HepG2 (cell line): ENCODE measurements around the gene EFHD2. TPM values are rescaled to one million over a fixed set of nuclear protein-coding genes. Genes with fewer than 3 reads are reported as not detected.
"Not testable (repeated sequence)": the region's sequence is repeated elsewhere in the genome, so short reads cannot be mapped to it uniquely, and the experiment has no call there.

Experiments
- ATAC-seq: fragments of 200-7000 bp; cut with Tn5 transposase; 3 replicates; pipeline ENCODE4 v1.9.1; 2020; ENCODE audit warnings: mild to moderate bottlenecking, moderate library complexity
- BruUV-seq: library from RNA; stranded (reverse); fragments of 400-500 nt; replicated peaks from 2 replicates; lab custom pipeline; 2021; lab: Mats Ljungman, UMichigan
- CTCF ChIA-PET: fragments of 300-600 bp; formaldehyde crosslinking; extraction: SDS; loops from one replicate; lab custom pipeline; 2021; ENCODE audit warnings: low total read pairs, inconsistent platforms, low intra/inter-chr PET ratio; lab: Yijun Ruan, JAX
- POLR2A ChIA-PET: fragments of 350-600 bp; sonication (Branson Sonifier 250); formaldehyde crosslinking; loops from one replicate; lab custom pipeline; 2020; ENCODE audit warnings: antibody characterized with exemption, inconsistent platforms; lab: Yijun Ruan, JAX
- DNase-seq: peaks from one replicate; pipeline ENCODE4 v3.0.0-alpha.2; 2015; ENCODE audit warnings: low spot score
- FAIRE-seq: peaks from 3 replicates; lab custom pipeline; 2011; peaks lifted over from hg19 to GRCh38; lab: Jason Lieb, UNC
- H2AFZ ChIP-seq: one replicate; pipeline ENCODE4 v1.6.1; 2011; ENCODE audit warnings: low read length, inconsistent platforms
- H3K27ac ChIP-seq: fragments of 300-600 bp; 3 replicates; pipeline ENCODE4 v1.8.0; 2011; ENCODE audit warnings: mixed run types, mild to moderate bottlenecking, mixed read lengths, low read length, inconsistent platforms; ENCODE audit not compliant: insufficient read depth; ENCODE audit errors: extremely low read length
- H3K27me3 ChIP-seq, 2 experiments: fragments of 200-600 bp in 1 of 2; 2 replicates in 1 of 2; 3 replicates in 1 of 2; pipeline versions ENCODE4 v1.6.0 to v1.8.0; 2011; ENCODE audit warnings: low read length in 2 of 2, mild to moderate bottlenecking in 2 of 2, moderate library complexity in 2 of 2, inconsistent platforms in 1 of 2; ENCODE audit not compliant: insufficient read depth in 2 of 2, control insufficient read depth in 1 of 2
- H3K36me3 ChIP-seq, 2 experiments: fragments of 200-600 bp in 1 of 2; replicated peaks in 1 of 2; 2 replicates in 1 of 2; 3 replicates in 1 of 2; pipeline versions ENCODE4 v1.5.1 to v1.8.0; 2011; ENCODE audit warnings: low read length in 2 of 2, inconsistent platforms in 1 of 2; ENCODE audit not compliant: insufficient read depth in 2 of 2, control insufficient read depth in 1 of 2
- H3K4me1 ChIP-seq: 2 replicates; pipeline ENCODE4 v1.5.1; 2012; ENCODE audit warnings: low read length, inconsistent platforms; ENCODE audit not compliant: insufficient read depth
- H3K4me2 ChIP-seq: 2 replicates; pipeline ENCODE4 v1.6.0; 2011; ENCODE audit warnings: low read depth, low read length, inconsistent platforms
- H3K4me3 ChIP-seq, 3 experiments: fragments of 200-600 bp in 1 of 3; sonication (generic), shearing (Covaris generic) in 1 of 3; replicated peaks in 1 of 3; 2 replicates each; pipeline ENCODE4 v1.5.1; 2011 to 2016; ENCODE audit warnings: low read length in 3 of 3, inconsistent platforms in 2 of 3, low read depth in 2 of 3, mild to moderate bottlenecking in 2 of 3, control low read depth in 1 of 3, mixed read lengths in 1 of 3; ENCODE audit not compliant: insufficient read depth in 1 of 3
- H3K79me2 ChIP-seq: one replicate; pipeline ENCODE4 v1.6.1; 2011; ENCODE audit warnings: low read length, inconsistent platforms; ENCODE audit not compliant: insufficient read depth
- H3K9ac ChIP-seq: 2 replicates; pipeline ENCODE4 v1.6.0; 2011; ENCODE audit warnings: mild to moderate bottlenecking, low read depth, low read length, inconsistent platforms; ENCODE audit not compliant: insufficient read depth
- H3K9me3 ChIP-seq: 2 replicates; pipeline ENCODE4 v1.5.1; 2012; ENCODE audit warnings: mild to moderate bottlenecking, low read length
- H4K20me1 ChIP-seq: 2 replicates; pipeline ENCODE4 v1.6.0; 2011; ENCODE audit warnings: inconsistent platforms, mild to moderate bottlenecking, low read length, moderate library complexity; ENCODE audit not compliant: insufficient read depth
- NFYB ChIP-seq: sonication (generic); formaldehyde crosslinking; IDR thresholded peaks from 2 replicates; pipeline ENCODE4 v1.4.0; 2020; ENCODE audit warnings: missing genetic modification reagents
- NFYC ChIP-seq: IDR thresholded peaks from 2 replicates; pipeline ENCODE4 v1.6.1; 2016; ENCODE audit warnings: missing genetic modification reagents, missing compliant biosample characterization
- NPAS2 ChIP-seq: sonication (generic); formaldehyde crosslinking; IDR thresholded peaks from 2 replicates; pipeline ENCODE4 v1.8.0; 2022; ENCODE audit warnings: mild to moderate bottlenecking, missing genetic modification reagents, borderline replicate concordance
- STAT5B ChIP-seq: sonication (generic); formaldehyde crosslinking; IDR thresholded peaks from 2 replicates; pipeline ENCODE4 v1.4.0; 2020; ENCODE audit warnings: missing genetic modification reagents
- TP53 ChIP-seq: sonication (generic); formaldehyde crosslinking; conservative IDR thresholded peaks from 2 replicates; pipeline ENCODE4 v1.4.0; 2020; ENCODE audit warnings: missing genetic modification reagents
- ZNF343 ChIP-seq: sonication (generic); formaldehyde crosslinking; IDR thresholded peaks from 2 replicates; pipeline ENCODE4 v1.4.0; 2020; ENCODE audit warnings: mild to moderate bottlenecking, missing genetic modification reagents
- ZNF709 ChIP-seq: sonication (generic); formaldehyde crosslinking; IDR thresholded peaks from 2 replicates; pipeline ENCODE4 v1.5.0; 2020; ENCODE audit warnings: mild to moderate bottlenecking, missing genetic modification reagents
- WGBS: methylation state at CpG from one replicate; pipeline ENCODE4 v1.1.6; 2017; ENCODE audit warnings: low lambda C conversion rate; 5-methylcytosine and 5-hydroxymethylcytosine counted together
- in situ Hi-C: cut with HindIII; loops from 2 replicates; pipeline ENCODE4 v1.10.0; 2017; ENCODE audit warnings: low pct_unique_long_range_greater_than_20kb; ENCODE audit not compliant: extremely low pct_ligation_motif_present
- intact Hi-C: fragments of 100-400 bp; cut with micrococcal nuclease; formaldehyde crosslinking; loops from one replicate; pipeline ENCODE4 v1.10.0; 2022; ENCODE audit not compliant: unreplicated experiment
- polyA plus RNA-seq, 8 experiments: library from polyadenylated mRNA; depleted of rRNA in 3 of 8; stranded (reverse) in 7 of 8; unstranded in 1 of 8; fragments of >200 nt; fragmentation: Illumina TruSeq in 4 of 8; extraction: Trizol in 4 of 8; gene quantifications; 2 replicates each; pipeline versions ENCODE4 v1.2.1 to v1.2.3, GENCODE V29; 2011 to 2016; ENCODE audit warnings: low read depth in 4 of 8, missing spikeins in 1 of 8, mixed read lengths in 1 of 8; ENCODE audit not compliant: insufficient read depth in 1 of 8
- total RNA-seq, 5 experiments: library from RNA; depleted of rRNA; stranded (reverse); fragments of >200 nt; fragmentation: Illumina TruSeq; extraction: Trizol; gene quantifications; 2 replicates each; pipeline ENCODE4 v1.2.3, GENCODE V29; 2016; ENCODE audit warnings: low read depth in 1 of 5

EFHD2 gene
- total and polyA plus RNA-seq, 2 of the 13 experiments (the other 11 are each of a cell fraction or from before 2014, with no cell fraction given) = 9.4 to 12.7 TPM

- no peak for TF ChIP-seq NPAS2 (CRISPR knock-in tag)
- no peak for TF ChIP-seq ZNF343 (CRISPR knock-in tag)
- TF ChIP-seq ZNF709 (CRISPR knock-in tag) = no peak
- TF ChIP-seq, all 625 proteins: peak for 0
Observed at GRCh38 chr1:15456313-15456954, 46.7 kb downstream of the EFHD2 start, which contains the start of gene CELA2A (continued).

GRCh38 chr1:15457585-15457984 is 47.9 kb downstream of the EFHD2 start:
- TF ChIP-seq NFYC (peak; percentile 54), NFYB (CRISPR knock-in tag) (peak; percentile 53; the same call in 1 of the 2 replicates), TP53 (CRISPR knock-in tag) (no peak), STAT5B (CRISPR knock-in tag) (no peak)
- TF ChIP-seq, all 625 proteins: peak for 2
- Histone ChIP-seq H3K4me2 (no peak overlapping the region), H3K4me1 (no peaks in the 10 kb centered on the region), H3K27me3 (peaks cover 0 to 1% of the 10 kb centered on the region in 2 experiments; a peak in 2 of 5 replicates), H3K9ac (no peak overlapping the region), H3K79me2 (no peaks in the 10 kb centered on the region), H4K20me1 (no peaks in the 10 kb centered on the region), H3K36me3 (no peaks in the 10 kb centered on the region), H3K4me3 (no peak overlapping the region), H3K27ac (no peak overlapping the region), H2AFZ (no peak overlapping the region), H3K9me3 (no peaks in the 10 kb centered on the region)
- BruUV-seq = no TSS peak
- intact Hi-C loops (no loop called here), in situ Hi-C loops (no loop called here)
- POLR2A ChIA-PET = no interaction called here
- ATAC-seq (no peak), FAIRE-seq (no peak), DNase-seq (no peak)
- 28% methylated on average over 2 of the region's 2 CpGs for WGBS
- CTCF ChIA-PET = no interaction called here

- H3K27ac ChIP-seq, H2AFZ ChIP-seq, H3K27me3 ChIP-seq, CTCF ChIA-PET, POLR2A ChIA-PET, H3K9ac ChIP-seq, H3K9me3 ChIP-seq, H3K4me1 ChIP-seq, FAIRE-seq, H3K36me3 ChIP-seq, H3K4me2 ChIP-seq, H3K79me2 ChIP-seq, in situ Hi-C loops, intact Hi-C loops, BruUV-seq, H4K20me1 ChIP-seq, DNase-seq, H3K4me3 ChIP-seq: not testable (repeated sequence)
- WGBS = 27% methylated on average over 4 of the region's 4 CpGs
- peak; percentile 38; the same call in 1 of the 3 replicates for ATAC-seq
Observed at GRCh38 chr1:15458388-15458787, 48.7 kb downstream of the EFHD2 start.
